CD4-positive, alpha-beta T cell treated with Interleukin-4 for 4 hours (primary cell): ENCODE data around the gene APAF1.
A peak's percentile ranks its signal among the peaks of the same experiment; 100 is the strongest.

Source experiments
- DNase-seq: peaks from one replicate; pipeline ENCODE4 v3.0.0-alpha.2; 2020

APAF1 gene

GRCh38 chr12:98674841-98675240 lies 29.8 kb downstream of the APAF1 start:
- no peak for DNase-seq

GRCh38 chr12:98678236-98678945 lies 33.3 kb downstream of the APAF1 start:
- no peak for DNase-seq

GRCh38 chr12:98678946-98679610 lies 34.0 kb downstream of the APAF1 start:
- DNase-seq: no peak

- no peak for DNase-seq
Observed at GRCh38 chr12:98679611-98680005, 34.5 kb downstream of the APAF1 start.

GRCh38 chr12:98684199-98684598 lies 39.1 kb downstream of the APAF1 start:
- no peak for DNase-seq

- no peak for DNase-seq
Observed at GRCh38 chr12:98686603-98687002, 41.5 kb downstream of the APAF1 start.

- no peak for DNase-seq
Observed at GRCh38 chr12:98691351-98691750, 46.3 kb downstream of the APAF1 start.

- no peak for DNase-seq
Observed at GRCh38 chr12:98696036-98696646, 51.1 kb downstream of the APAF1 start.

GRCh38 chr12:98697209-98697608 lies 52.1 kb downstream of the APAF1 start:
- DNase-seq: no peak

- DNase-seq: peak; percentile 46
Observed at GRCh38 chr12:98698603-98699463, 53.7 kb downstream of the APAF1 start.

- DNase-seq: peak; percentile 3
Observed at GRCh38 chr12:98699586-98699985, 54.5 kb downstream of the APAF1 start.

- no peak for DNase-seq
Observed at GRCh38 chr12:98701166-98701565, 56.1 kb downstream of the APAF1 start.

- DNase-seq: no peak
Observed at GRCh38 chr12:98709022-98709421, 63.9 kb downstream of the APAF1 start.

- no peak for DNase-seq
Observed at GRCh38 chr12:98714426-98714825, 69.3 kb downstream of the APAF1 start.

- DNase-seq: no peak
Observed at GRCh38 chr12:98719515-98720504, 74.7 kb downstream of the APAF1 start.

- DNase-seq: no peak
Observed at GRCh38 chr12:98721204-98721702, 76.2 kb downstream of the APAF1 start.

GRCh38 chr12:98724384-98725155 lies 79.5 kb downstream of the APAF1 start:
- no peak for DNase-seq

GRCh38 chr12:98725476-98726247 lies 80.6 kb downstream of the APAF1 start:
- DNase-seq: peak; percentile 35

- DNase-seq: no peak
Observed at GRCh38 chr12:98727196-98727595, 82.1 kb downstream of the APAF1 start.

- DNase-seq: no peak
Observed at GRCh38 chr12:98730412-98730811, 85.3 kb downstream of the APAF1 start.
